IPS DF 4.7 (cell line): ENCODE results near the gene SCYL2.
"Not testable (repeated sequence)": the region's sequence is repeated elsewhere in the genome, so short reads cannot be mapped to it uniquely, and the experiment has no call there.

Source experiments
- DNase-seq: peaks from one replicate; pipeline ENCODE4 v3.0.0-alpha.2; 2013; ENCODE audit warnings: low spot score; ENCODE audit errors: extremely low read depth

The SCYL2 gene

DNA sequence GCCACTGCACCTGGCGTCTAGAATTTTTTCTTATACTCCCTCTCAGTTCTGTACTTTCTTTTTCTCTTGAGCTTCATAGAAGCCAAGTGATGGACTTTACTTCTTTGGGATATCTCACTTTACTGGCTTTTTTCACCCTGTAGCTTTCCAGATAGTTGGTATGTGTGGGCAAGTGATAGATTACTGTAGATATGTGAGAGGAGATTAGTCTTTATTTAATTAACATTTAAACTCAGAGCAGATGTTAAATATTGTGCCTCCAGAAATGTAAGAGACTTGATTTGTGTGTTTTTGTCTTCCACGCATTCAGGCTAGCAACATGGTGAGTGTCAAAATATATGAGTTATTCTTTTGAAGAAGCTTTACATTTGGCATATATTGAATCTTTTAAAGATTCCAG, 50.4 kb downstream of the SCYL2 start:
- DNase-seq: no peak

DNA sequence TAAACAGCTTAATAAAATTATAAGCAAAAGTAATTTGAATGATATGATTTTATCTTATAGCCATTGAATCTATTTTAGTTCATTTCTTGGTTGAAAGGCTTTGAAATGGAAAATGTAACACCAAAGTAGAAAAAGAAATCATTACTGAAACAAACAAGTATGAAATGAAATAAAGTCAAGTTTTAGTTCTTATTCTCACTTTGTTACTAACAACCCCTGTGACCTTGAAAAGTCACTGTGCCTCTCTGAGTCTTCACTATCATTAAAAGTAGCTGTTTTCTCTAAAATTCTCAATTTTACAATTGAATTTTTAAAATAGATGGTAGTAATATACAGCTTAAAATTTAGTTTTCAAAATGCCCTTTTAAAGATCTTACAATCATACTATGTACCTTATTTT, 57.5 kb downstream of the SCYL2 start:
- no peak for DNase-seq

DNA sequence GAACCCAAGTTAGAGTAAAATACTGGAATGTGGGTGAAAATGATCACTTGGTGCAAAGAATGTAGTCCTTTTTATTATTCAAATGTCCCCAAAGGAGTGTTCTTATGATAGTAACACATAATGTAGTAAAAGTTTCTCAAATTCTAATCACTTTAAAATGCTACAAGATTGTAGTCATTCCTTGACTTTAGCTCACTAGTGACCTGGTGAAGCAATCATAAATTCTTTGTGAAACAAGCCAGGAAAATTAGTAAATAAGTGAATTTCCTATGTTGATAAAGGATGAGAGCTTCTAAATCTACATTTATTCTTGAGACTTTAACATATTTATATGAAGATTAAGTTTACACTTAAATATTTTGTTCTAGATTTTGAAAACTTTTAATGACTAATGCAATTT, 59.2 kb downstream of the SCYL2 start:
- no peak for DNase-seq

DNA sequence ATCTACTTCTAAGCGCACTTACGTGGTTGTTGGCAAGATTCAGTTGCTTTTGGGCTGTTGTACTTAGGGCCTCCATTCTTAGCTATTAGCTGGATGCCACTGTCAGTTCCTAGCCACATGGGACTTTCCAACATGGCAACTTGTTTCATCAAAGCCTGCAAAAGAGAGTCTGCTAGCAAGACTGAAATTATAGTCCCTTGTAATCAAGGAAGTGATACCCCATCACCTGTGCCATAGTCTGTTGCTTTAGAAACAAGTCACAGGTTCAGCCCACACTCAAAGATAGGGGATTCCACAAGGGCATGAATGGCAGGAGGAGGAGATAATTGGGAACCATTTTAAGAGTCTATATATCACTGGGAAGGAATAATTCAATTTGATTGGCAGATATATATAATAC, 62.8 kb downstream of the SCYL2 start:
- DNase-seq: no peak

DNA sequence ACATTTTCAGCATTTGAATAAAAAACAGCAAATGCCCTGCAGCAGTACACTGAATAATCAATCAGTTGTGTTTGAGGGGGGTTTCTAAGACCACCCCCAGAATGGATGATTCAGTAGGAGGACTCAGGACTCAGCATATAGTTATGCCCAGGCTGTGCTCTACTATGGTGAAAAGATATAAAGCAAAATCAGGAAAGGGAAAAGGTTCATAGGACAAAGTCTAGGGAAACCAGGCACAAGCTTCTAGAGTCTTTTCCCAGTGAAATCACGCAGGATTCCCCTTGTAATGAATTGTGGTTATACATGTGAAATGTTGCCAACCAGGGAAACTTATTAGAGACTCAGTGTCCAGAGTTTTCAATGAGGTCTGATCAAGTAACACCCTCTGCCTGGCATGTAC, 64.9 kb downstream of the SCYL2 start:
- DNase-seq: no peak

DNA sequence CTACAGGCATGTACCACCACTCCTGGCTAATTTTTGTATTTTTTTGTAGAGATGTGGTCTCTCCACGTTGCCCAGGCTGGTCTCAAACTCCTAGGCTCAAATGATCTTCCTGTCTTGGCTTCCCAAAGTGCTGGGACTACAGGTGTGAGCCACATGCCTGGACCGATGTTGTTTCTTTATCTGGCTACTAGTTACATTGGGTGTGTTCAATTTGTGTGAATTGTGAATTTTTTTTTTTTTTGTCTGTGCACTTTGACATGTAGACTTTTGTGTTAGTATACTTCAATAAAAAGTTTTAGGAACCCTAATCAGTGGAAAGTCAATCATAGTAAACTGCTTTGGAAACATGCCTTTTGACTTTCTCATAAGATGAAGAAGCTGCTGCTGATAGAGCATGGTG, 65.9 kb downstream of the SCYL2 start:
- no peak for DNase-seq

DNA sequence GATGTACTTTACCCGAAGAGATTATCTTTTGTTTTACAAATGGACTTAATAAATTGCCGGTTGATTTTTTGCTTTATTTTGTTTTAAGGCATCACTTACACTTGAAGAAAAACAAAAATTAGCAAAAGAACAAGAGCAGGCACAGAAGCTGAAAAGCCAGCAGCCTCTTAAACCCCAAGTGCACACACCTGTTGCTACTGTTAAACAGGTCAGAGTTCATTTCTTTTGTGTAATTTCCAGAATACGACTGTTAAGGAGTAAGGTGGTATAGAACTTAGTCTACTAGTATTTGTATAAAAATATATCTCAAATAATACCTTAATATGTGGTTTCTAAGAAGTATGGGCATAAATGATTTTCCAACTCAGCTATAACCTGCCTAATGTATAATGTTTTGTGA, 70.3 kb downstream of the SCYL2 start:
- no peak for DNase-seq

DNA sequence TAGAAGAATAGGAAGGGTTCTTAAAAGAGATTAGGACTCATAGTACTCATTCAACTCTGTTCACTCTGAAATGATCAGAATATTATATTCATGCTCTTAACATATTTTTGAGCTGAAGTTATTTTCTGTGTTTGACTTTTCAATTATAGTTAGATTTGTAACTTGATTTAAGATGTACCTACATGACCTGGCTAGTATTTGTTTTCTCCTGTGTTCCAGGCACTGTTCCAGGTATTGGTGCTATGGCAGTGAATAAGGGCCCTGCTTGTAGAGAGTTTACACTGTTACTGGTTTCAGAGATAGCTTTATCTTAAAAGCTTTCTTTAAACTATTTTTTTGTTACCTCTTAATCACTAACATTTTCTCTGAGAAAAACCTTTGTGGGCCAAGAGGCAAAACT, 70.8 kb downstream of the SCYL2 start:
- no peak for DNase-seq

DNA sequence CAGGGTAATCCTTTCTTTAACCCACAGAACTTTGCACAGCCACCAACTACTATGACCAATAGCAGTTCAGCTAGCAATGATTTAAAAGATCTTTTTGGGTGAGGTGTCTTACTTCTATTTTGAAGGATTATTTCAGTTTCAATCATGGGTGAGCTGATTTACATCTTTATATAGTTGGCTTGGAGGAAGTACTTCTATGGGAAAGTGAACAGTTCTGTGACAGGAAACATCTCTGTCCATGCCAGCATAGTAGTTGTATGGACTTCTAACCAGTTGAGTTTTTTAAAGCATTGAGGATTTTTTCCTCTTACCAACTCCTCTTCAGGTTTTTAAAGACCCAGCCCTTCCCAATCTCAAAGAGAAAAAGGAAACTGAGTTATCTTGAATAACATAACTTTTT, 72.1 kb downstream of the SCYL2 start:
- no peak for DNase-seq

DNA sequence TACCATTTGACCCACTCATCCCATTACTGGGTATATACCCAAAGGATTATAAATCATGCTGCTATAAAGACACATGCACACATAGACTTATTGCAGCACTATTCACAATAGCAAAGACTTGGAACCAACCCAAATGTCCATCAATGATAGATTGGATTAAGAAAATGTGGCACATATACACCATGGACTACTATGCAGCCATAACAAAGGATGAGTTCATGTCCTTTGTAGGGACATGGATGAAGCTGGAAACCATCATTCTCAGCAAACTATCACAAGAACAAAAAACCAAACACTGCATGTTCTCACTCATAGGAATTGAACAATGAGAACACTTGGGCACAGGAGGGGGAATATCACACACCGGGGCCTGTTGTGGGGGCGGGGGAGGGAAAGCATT, 75.9 kb downstream of the SCYL2 start:
- not testable (repeated sequence) for DNase-seq

DNA sequence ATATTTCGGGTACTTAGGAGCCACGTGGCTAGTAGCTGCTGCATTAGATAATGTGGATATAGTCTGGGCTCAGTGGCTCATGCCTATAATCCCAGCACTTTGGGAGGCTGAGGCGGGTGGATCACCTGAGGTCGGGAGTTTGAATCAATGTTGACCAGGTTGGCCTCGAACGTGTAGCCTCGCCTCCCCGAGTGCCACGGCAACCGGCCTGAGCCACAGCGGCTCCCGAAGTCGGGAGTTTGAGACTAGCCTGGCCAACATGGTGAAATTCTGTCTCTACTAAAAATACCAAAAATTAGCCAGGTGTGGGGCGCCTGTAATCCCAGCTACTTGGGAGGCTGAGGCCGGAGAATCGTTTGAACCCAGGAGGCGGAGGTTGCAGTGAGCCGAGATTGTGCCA, 77.4 kb downstream of the SCYL2 start:
- DNase-seq: not testable (repeated sequence)

DNA sequence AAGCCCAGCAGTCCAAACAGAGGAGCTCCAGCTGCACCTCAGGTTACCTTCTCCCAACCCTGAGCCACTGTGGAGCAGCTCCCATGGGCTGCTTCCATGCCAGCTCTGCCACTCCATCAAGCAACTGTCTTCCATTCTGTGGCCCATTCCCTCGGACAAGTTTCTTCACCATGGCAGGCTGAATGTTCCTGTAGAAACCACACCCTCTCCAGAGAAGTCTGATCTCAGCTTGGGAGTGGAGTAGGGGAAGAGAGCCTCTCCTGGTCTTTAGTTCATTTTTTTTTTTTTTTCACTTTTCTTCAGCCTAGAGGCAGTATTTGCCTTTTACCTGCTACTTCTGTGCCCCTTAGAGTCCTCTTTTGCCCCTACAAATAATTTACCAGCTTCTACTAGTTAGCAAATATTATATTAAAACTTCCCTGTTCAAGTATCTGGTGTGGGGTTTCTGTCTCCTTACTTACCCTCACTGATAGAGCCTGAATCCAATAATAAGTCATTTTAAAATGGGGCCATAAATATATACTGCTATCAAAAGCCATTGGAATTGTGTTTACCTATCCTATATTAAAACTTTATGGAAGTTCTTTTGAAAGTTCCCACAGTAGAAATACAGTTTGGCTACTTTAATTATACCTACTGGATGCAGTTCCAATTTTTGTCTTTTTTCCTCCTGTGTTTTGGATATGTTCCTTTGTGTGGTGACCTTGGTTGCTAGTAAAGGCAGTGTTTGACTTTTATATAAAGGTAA, 78.2 kb downstream of the SCYL2 start:
- no peak for DNase-seq

DNA sequence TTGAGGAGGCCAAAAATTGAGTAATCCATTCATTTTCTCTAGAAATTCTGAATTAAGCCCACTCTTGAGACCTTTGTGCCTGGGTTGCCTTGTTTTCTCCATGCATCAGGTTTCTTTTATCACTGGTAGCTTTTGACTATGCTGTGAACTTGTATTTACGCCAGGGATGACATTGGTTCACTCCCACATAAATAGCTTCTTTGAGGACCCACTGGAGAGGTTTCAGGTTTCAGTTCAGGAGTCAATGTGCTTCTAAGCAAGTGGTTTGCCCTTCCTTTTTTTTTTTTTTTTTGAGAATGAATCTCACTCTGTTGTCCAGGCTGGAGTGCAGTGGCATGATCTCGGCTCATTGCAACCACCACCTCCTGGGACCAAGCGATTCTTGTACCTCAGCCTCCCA, 79.7 kb downstream of the SCYL2 start:
- DNase-seq: no peak

DNA sequence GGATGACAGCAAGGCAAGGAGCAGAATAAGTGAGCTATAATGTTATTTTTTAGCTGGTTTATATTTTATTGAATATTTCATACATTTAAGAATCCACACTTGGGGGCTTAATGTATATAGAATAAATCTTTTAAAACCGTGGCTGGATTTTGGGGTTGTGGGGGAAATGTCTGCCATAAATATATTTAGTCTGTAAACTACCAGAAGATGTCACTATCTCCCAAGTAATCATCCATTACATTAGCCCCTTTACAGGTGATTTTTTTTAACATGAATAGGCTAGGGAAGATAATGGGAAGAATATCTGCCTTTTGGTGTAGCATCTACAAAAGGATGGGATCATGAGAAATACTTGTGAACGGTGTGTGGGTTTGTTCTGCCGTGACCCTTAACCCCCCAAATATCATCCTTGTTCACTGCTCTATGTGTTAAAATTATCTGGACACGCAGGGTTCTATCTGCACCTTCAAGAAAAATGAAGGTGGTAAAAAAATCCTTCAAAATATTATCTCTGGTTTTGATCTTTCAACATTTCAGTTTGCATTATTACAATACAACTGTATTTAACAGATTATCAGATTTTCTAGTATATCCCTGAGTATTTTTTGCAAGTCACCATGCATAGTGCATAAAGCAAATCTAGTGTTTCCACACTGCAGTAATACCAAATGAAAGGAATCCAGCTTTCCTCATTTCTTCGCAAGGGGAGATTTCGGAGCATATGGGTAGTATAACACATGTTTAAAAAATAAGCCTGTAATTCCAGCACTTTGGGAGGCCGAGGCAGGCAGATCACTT, 81.9 kb downstream of the SCYL2 start:
- no peak for DNase-seq

DNA sequence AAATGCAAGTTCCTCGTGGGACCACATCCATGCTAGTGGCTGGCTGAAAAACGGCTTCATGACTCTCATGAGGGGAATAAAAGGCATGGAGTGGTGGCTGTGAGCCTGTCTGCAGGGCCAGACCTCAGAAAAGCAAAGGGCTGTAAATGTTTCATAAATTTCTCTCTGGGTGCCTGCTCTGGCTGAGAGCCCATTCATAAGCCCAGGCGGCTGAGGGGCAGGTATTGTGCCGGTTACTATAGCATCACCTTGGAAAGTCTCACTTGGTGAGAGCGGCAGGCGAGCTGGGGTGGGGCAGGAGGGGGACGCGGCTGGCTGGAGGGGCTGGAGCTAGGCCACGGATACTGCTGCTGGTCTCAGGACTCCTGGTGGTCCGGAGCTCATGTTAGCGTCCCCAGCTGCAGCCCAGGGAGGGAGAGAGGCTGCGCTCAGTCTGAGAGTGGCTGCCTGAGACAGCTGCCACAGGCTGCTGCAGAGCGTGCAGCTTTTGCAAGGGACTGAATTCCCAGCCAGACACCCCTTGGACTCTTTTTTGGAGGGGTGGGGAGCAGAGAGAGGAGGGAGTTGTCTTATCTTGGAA, 89.8 kb downstream of the SCYL2 start, which contains the start of gene SLC17A8:
Gene SLC17A8, plus strand, starts transcription at position 431 of the 580 bp plus-strand sequence. CDS start 318 bp downstream, outside the sequence.
- no peak for DNase-seq

DNA sequence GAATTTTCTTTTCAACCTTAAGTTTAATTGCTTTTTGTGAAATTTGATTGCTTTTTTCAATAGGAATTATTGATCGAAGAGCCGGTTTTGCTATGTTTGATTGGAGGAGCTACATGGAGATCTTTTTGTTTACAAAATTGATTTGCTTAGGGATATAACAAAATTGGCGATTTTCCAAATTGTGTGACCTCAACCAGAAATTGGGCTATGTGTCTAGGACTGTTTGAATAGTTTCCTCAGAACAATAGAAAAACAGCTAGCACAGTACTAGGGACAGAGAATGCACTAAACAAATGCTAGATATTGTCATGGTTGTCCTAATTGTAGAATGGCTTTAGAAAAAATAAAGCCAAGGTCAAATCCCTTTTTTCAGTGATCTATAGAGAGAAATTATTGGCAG, 92.3 kb downstream of the SCYL2 start:
- no peak for DNase-seq

DNA sequence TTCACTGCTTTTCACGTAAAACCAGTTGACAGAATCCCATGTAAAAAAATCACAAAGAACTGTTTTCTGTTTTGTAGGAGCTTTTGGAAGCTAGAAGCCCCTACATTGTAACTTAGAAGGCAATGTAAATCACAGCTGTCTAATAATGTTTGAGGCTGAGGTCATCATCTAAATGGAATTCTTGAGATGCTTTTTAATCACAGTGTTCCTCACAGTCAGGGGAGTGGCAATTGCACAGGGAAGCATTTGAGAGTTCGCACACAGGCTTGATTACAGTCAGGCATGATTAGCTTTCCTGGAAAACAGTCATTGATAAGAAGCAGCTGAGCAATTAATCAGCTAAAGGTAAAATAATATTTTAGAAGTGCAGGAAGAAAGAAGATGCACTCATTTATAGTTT, 92.8 kb downstream of the SCYL2 start:
- no peak for DNase-seq

DNA sequence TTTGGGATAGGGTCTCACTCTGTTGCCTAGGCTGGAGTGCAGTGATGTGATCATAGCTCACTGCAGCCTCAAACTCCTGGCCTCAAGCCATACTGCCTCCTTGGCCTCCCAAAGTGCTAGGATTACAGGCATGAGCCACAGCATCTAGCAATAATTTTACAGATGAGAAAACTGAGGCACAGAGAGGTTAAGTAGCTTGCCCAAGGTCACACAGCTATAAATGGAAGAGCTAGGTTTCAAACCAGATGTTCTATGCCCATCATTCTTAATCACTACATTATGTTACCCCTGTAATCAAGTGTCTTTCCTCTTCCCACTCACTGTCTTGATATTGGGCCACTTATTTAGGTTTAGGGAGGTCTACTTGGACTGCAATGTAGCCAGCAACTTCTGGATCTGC, 93.5 kb downstream of the SCYL2 start:
- DNase-seq: no peak

DNA sequence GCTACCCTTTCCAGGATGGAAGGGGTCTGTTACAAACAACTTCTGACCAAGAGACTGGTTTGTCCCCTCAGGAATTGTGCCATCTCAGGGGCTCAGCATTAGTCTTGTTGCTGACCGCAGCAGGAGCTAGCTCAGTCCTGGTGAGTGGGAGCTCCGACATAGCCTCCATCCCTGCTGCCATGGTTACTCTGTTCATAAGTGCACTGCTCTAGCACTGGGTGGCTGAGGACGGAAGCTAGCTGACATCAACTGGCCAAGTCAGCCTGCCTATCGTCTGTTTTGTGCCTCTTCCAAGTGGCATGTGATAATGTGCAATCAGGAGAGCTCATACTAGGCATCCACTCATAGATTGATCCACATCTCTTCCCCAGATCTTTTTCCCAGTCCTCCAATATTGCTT, 97.3 kb downstream of the SCYL2 start:
- no peak for DNase-seq

DNA sequence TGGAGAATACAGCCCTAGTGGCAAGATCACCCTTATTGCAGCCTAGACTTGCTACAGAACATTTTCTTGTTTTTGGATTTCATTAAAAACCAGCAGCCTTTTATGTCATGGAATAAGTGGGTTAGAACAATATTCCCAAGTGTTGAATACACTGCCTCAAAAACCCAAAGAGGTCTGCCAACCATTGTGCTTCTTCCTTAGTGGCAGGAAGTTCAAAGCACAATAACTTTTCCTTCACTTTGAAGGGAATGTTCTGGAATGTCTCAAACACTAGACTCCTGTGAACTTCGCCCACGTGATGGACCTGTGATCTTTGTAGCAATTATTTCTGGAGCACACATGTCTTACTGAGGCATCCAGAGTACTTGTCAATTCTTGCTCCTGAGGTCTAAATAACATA, 98.4 kb downstream of the SCYL2 start:
- DNase-seq: no peak

DNA sequence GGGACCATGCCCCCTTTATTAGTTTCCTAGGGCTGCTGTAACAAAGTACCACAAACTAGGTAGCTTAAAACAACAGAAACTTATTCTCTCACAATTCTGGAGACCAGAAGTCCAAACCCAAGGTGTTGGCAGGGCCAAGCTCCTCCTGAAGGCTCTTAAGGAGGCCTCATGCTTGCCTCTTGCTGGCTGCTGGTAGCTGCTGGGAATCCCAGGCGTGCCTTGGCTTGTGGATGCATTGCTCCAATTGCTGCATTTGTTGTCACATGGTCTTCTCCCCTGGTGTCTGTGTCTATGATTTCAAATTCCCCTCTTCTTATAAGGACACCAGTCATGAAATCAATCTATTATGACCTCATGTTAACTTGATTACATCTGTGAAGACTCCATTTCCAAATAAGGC, 101.1 kb downstream of the SCYL2 start:
- DNase-seq: no peak

DNA sequence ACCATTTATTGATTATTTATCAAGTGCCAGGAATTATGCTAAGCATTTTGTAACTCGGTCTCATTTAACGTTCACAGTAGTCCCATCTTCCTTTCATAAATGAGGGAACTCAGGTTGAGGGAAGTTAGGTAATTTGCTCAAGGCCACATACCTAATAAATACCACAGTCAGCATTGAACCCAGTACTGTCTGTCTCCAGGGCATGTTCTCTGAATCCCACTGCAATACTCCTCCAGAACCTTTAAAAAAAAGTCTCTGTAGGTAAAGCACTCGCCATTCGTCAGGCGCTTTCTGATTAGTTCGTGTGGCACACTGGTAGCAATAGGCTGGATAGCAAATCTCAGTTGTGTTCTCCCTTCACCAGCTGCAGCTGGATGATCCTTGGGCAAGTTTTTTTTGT, 104.2 kb downstream of the SCYL2 start:
- no peak for DNase-seq
